Amniotic epithelial cell (primary cell): ENCODE measurements around the gene RPS3A.
"Not testable (repeated sequence)": the region's sequence is repeated elsewhere in the genome, so short reads cannot be mapped to it uniquely, and the experiment has no call there.

Source experiments
- DNase-seq: peaks from one replicate; pipeline ENCODE4 v3.0.0-alpha.2; 2010; ENCODE audit warnings: low read depth

The RPS3A gene

GRCh38 chr4:151117371-151117962 lies 18.0 kb downstream of the RPS3A start:
- DNase-seq, result peak; percentile 72

GRCh38 chr4:151129796-151130195 lies 30.4 kb downstream of the RPS3A start:
- no peak for DNase-seq

- DNase-seq, result no peak
Measured at GRCh38 chr4:151133311-151133710, 33.9 kb downstream of the RPS3A start.

GRCh38 chr4:151136048-151136447 lies 36.6 kb downstream of the RPS3A start:
- DNase-seq, result not testable (repeated sequence)

GRCh38 chr4:151139814-151140213 lies 40.4 kb downstream of the RPS3A start:
- no peak for DNase-seq

- DNase-seq, result no peak
Measured at GRCh38 chr4:151142758-151143157, 43.3 kb downstream of the RPS3A start.

GRCh38 chr4:151143162-151143561 lies 43.7 kb downstream of the RPS3A start:
- DNase-seq, result peak; percentile 14

GRCh38 chr4:151143811-151144210 lies 44.4 kb downstream of the RPS3A start:
- no peak for DNase-seq

- no peak for DNase-seq
Measured at GRCh38 chr4:151144329-151145072, 45.1 kb downstream of the RPS3A start.

GRCh38 chr4:151147000-151147399 lies 47.6 kb downstream of the RPS3A start:
- peak; percentile 69 for DNase-seq

GRCh38 chr4:151148261-151148660 lies 48.8 kb downstream of the RPS3A start:
- no peak for DNase-seq

- DNase-seq, result no peak
Measured at GRCh38 chr4:151150821-151151580, 51.6 kb downstream of the RPS3A start.

GRCh38 chr4:151152028-151152427 lies 52.6 kb downstream of the RPS3A start:
- DNase-seq, result peak; percentile 35

- no peak for DNase-seq
Measured at GRCh38 chr4:151153585-151153984, 54.2 kb downstream of the RPS3A start.
